Mammary epithelial cell (primary cell): ENCODE results near the gene MED15.

Experiments
- CTCF ChIP-seq, 2 donors: IDR thresholded peaks in 1 of 2; conservative IDR thresholded peaks in 1 of 2; 2 replicates each; pipeline ENCODE4 v1.5.1; 2011 to 2012; ENCODE audit warnings: inconsistent platforms in 2 of 2, low read length in 2 of 2, mild to moderate bottlenecking in 2 of 2, control low read depth in 1 of 2, low read depth in 1 of 2; ENCODE audit not compliant: insufficient read depth in 1 of 2; ENCODE audit errors: extremely low read depth in 1 of 2
- EZH2 ChIP-seq: IDR thresholded peaks from 2 replicates; pipeline ENCODE4 v1.6.1; 2012; ENCODE audit warnings: low read length, inconsistent platforms, borderline replicate concordance

DNA sequence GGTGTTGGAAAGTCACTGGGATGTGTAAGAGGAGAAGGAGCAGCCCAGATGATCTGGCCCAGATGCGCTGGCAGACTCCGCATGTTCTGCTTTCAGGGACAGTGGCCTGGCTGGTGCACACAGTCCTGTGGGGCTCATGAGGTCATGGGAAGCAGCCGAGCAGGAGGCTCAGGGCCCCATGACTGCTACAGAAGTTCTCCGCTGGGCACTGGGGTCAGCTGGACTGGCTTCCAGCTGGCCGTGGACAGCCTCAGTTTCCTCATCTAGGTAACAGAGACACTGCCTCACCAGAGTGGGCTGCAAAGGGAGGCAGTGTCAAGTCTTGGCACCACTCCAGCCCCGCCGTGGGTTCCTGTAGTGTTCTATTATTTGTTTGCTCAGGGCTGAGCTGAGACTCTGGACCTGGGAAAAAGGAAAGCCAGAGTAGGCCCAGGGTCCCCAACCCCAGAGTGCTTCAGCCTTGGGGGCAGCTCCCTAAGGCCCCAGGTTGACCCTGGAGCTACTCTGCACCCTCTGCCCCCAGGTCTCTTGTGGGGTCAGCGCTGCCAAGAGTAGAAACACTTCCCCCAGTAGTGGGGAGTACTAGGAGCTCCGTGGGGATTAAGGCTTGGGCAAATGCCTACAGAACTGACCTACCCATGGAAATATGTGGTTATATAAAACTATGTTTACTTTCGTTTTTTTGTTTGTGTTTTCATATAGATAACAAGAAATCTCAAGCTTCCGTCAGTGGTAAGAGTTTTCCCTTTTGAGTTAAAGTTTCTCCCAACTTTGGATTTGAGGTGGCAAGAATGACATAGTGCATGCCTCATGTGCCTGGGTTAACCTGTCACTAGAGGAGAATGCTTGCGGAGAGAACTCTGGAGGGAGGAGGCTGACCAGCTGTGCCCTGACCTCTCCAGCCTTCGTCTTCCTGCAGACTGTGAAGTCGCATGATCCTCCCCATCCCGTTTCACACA lies 45.3 kb downstream of the MED15 start:
- TF ChIP-seq EZH2 = no peak
- TF ChIP-seq CTCF (conservative IDR thresholded peaks at IDR 0.05 in 1 of 2, IDR thresholded peaks at IDR 0.05 in 1 of 2; ENCODE audit: extremely low read depth in 1 of 2, insufficient read depth in 1 of 2, low read depth in 1 of 2, low read length in 2 of 2) = no peak
